HG02642 (cell line): ENCODE data around the gene TMEM170A.
"Not testable (repeated sequence)": the region's sequence is repeated elsewhere in the genome, so short reads cannot be mapped to it uniquely, and the experiment has no call there.

Experiments
- ATAC-seq: cut with Tn5 transposase; IDR thresholded peaks from one replicate; pipeline ENCODE4 v1.9.1; 2021; ENCODE audit warnings: mild to moderate bottlenecking; ENCODE audit not compliant: unreplicated experiment, poor library complexity

Gene TMEM170A

GRCh38 chr16:75457485-75458021, 6.9 kb downstream of the TMEM170A start:
- ATAC-seq, result no peak

DNA sequence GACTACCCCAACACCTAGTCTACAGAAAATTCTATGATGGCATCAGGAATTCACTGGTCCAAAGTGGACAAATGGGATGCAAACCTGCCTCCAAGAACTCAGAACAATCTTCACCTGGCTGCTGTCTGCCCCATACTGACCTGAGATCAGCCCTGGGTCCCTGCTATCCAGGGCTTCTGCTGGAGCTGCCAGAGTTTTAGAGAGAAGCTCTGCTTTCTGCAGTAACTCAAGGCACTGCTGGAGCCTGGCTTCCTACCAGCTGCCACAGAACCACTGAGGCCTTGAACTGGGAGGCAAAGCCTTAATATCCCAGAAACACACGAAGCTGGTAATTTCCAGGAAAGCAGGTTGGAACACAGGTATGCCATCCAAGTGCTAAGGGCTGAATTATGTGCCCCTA, 7.5 kb downstream of the TMEM170A start:
- no peak for ATAC-seq

DNA sequence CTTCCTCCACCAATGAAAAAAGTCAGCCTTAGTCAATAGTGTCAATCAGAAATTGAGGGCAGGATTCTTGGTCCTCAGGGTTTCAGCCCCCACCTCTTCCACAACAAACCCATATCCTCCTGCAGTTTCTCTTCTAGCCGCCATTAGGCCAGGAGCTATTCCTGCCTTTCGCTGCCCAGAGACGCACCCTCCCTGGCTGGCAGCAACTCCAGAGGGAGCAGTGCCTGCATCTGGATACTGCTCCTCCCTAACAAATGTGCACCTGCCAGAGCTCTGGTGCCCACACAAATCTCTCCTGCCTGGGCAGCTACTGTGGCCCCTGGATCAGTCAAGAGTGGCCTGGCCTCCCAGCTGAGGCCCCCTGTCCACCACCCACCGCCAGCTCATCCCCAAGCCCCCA, 8.0 kb downstream of the TMEM170A start:
- not testable (repeated sequence) for ATAC-seq

DNA sequence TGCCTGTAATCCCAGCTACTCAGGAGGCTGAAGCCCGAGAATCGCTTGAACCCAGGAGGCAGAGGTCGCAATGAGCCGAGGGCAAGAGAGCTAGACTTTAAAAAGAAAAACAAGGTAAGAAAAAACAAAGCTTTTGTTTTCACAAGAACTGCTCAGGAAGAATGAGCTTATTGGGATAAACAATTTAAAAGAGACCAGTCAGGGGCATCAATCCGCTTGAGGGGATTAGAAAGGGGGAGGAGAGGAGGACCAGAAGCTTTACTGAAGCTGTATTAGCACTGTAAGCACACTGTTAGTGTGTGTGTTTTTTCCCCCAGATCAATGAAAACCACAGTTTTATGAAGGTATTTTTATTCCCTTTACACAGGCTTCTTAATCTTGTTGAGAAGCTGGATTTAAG, 8.8 kb downstream of the TMEM170A start:
- ATAC-seq, result no peak

GRCh38 chr16:75452464-75453190, 11.9 kb downstream of the TMEM170A start:
- no peak for ATAC-seq

- no peak for ATAC-seq
Measured at GRCh38 chr16:75446416-75446815, 18.1 kb downstream of the TMEM170A start.

DNA sequence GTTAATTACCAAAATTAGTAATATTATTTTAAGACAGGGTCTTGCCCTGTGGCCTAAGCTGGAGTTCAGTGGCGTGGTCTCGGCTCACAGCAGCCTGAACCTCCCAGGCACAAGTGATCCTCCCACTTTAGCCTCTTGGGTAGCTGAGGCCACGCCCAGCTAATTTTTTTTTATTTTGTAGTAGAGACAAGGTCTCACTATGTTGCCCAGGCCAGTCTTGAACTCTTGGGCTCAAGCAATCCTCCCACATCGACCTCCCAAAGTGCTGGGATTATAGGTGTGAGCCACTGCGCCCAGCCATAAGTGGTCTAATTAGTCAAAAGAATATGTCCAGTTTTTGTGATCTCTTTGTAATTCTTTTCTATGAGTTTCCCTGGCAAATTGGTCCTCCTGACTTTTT, 19.2 kb downstream of the TMEM170A start:
- ATAC-seq, result no peak

DNA sequence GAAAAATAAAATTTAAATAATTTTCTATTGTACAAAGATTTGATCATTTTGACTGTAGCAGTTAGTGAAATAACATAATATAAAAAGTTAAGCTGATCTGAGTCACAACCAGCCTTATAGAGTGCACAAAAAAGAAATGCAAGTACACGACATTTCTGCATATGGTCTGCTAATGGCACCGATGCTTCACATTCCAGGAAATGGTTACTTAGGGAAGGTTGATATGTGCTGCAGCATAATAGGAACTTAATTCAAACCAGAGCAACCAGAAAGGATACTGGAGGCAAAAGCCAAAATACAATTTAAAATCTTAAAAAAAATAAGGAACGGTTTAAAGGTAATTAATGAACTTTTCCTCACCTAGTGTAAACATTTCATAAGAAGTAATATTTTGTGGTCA, 21.2 kb downstream of the TMEM170A start:
- ATAC-seq, result no peak

DNA sequence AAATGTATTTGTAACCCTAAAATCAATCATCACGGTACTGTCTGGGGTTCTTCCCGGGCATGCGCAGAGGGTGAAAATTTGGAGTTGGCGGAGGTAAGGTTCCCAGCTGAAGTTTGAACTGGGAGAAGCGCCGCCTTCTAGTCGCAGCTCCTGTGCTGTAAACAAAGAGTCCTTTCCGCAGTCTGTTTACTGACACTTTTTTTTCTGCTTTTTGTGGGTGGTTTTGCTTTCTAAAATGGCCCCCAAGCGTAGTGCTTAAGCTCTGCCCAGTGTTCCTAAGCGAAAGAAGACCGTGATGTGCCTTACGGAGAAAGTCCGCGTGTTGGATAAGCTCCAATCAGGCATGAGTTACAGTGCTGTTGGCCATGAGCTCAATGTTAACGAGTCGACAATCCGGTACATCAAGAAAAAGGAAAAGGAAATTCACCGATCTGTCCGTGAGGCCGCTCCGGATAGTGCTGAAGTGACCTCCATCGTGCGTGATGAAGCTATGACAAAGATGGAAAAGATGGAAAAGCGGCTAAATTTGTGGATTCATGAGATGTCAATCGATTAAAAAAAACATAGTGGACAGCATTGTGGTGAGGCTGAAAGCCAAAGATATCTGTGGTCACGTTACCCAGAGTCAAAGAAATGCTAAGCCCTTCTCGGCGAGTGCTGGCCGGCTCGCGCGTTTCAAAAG, 30.6 kb downstream of the TMEM170A start:
- ATAC-seq, result peak; percentile 74

GRCh38 chr16:75432828-75433731, 31.4 kb downstream of the TMEM170A start, which contains the start of gene CFDP1:
TSS of gene CFDP1 (minus strand) at chr16:75433503. CDS start at chr16:75433352, 151 bp downstream.
- peak; percentile 96 for ATAC-seq

- no peak for ATAC-seq
Measured at GRCh38 chr16:75429621-75430403, 34.7 kb downstream of the TMEM170A start.

DNA sequence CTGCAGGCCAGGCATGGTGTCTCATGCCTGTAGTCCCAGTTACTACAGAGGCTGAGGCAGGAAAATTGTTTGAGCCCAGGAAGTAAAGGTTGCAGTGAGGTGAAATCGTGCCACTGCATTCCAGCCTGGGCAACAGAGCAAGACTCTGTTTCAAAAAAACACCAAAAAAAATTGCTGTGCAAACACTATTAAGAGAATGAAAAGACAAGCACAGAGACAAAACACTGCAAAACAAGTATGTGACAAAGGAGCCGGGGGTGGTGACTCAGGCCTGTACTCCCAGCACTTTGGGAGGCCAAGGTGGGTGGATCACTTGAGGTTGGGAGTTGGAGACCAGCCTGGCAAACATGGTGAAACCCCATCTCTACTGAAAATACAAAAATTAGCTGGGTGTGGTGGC, 38.0 kb downstream of the TMEM170A start:
- ATAC-seq, result not testable (repeated sequence)

DNA sequence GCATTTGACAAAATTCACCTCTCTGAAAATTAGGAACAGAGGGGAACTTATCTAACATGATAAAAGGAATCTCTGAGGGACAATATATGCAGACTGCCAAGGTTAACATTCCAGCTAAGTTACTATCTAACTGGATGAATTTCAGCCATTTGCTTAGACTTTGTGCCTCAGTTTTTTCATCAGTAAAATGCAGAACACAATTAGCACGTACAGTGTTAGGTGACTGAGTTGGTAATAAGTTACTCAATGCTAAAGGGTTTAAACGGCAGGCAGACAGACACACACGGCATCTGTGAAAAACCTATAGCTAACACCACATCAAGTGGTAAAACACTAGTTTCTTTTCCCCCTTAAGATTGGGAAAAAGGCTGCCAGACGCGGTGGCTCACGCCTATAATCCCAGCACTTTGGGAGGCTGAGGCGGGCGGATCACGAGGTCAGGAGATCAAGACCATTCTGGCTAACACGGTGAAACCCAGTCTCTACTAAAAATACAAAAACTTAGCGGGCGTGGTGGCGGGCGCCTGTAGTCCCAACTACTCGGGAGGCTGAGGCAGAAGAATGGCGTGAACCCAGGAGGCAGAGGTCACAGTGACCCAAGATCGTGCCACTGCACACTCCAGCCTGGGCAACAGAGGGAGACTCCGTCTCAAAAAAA, 40.3 kb downstream of the TMEM170A start:
- ATAC-seq, result not testable (repeated sequence)

GRCh38 chr16:75423723-75424104, 40.8 kb downstream of the TMEM170A start:
- no peak for ATAC-seq

DNA sequence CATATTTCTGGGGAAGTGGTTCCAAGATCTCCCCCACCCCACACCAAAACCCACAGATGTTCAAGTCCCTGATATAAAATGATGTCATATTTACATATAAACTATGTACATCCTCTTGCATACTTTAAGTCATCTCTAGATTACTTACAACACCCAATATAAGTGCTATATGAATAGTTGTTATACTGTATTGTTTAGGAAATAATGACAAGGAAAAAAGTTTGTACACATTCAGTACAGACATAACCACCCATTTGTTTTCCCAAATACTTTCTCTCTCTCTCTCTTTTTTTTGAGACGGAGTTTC, 42.7 kb downstream of the TMEM170A start:
- no peak for ATAC-seq

GRCh38 chr16:75420987-75421819, 43.3 kb downstream of the TMEM170A start:
- peak; percentile 84 for ATAC-seq

GRCh38 chr16:75416904-75417565, 47.5 kb downstream of the TMEM170A start:
- no peak for ATAC-seq
